SK-N-SH (cell line): ENCODE measurements around the gene FMO5. TPM values are rescaled to one million over a fixed set of nuclear protein-coding genes. Genes with fewer than 3 reads are reported as not detected.

Experiments
- CTCF ChIA-PET: fragments of 300-600, 350-600 bp; formaldehyde crosslinking; extraction: SDS; loops from one replicate; lab custom pipeline; 2021; lab: Yijun Ruan, JAX
- POLR2A ChIA-PET: fragments of 350-600 bp; sonication (Branson Sonifier 250); formaldehyde crosslinking; extraction: SDS; loops from one replicate; lab custom pipeline; 2020; ENCODE audit warnings: antibody characterized with exemption, inconsistent platforms; lab: Yijun Ruan, JAX
- DNase-seq: peaks from one replicate; pipeline ENCODE4 v3.0.0; 2012
- H2AFZ ChIP-seq: fragments of 200-600 bp; sonication (generic); 2 replicates; pipeline ENCODE4 v1.8.1; 2016; ENCODE audit warnings: antibody characterized with exemption, mild to moderate bottlenecking, low read depth
- H3F3A ChIP-seq: fragments of 200-600 bp; sonication (generic); replicated peaks from 2 replicates; pipeline ENCODE3; 2016; ENCODE audit warnings: antibody characterized with exemption, mild to moderate bottlenecking; ENCODE audit not compliant: insufficient read depth
- H3K27ac ChIP-seq, 2 experiments: fragments of 200-500 bp in 1 of 2; fragments of 200-600 bp in 1 of 2; sonication (Bioruptor generic) in 1 of 2; sonication (generic), shearing (Covaris generic) in 1 of 2; 2 replicates each; pipeline versions ENCODE4 v1.5.1 to v1.6.1; 2014 to 2016; ENCODE audit warnings: low read depth in 2 of 2, inconsistent platforms in 1 of 2, low read length in 1 of 2, mild to moderate bottlenecking in 1 of 2, mixed read lengths in 1 of 2
- H3K27me3 ChIP-seq: fragments of 200-600 bp; sonication (generic), shearing (Covaris generic); 2 replicates; pipeline ENCODE4 v1.6.1; 2016; ENCODE audit warnings: mixed run types; ENCODE audit not compliant: insufficient read depth
- H3K36me3 ChIP-seq, 2 experiments: fragments of 200-500 bp in 1 of 2; fragments of 200-600 bp in 1 of 2; sonication (Bioruptor generic) in 1 of 2; sonication (generic) in 1 of 2; replicated peaks in 1 of 2; 2 replicates each; pipeline versions ENCODE3 to v1.5.1; 2014 to 2016; ENCODE audit warnings: low read length in 1 of 2, mild to moderate bottlenecking in 1 of 2; ENCODE audit not compliant: insufficient read depth in 2 of 2, control insufficient read depth in 1 of 2
- H3K4me1 ChIP-seq, 2 experiments: fragments of 200-500 bp in 1 of 2; fragments of 200-600 bp in 1 of 2; sonication (Bioruptor generic) in 1 of 2; sonication (generic), shearing (Covaris generic) in 1 of 2; 2 replicates each; pipeline versions ENCODE4 v1.5.1 to v1.6.1; 2014 to 2016; ENCODE audit warnings: low read depth in 1 of 2, low read length in 1 of 2, mixed run types in 1 of 2; ENCODE audit not compliant: insufficient read depth in 2 of 2, control insufficient read depth in 1 of 2
- H3K4me2 ChIP-seq: fragments of 200-600 bp; sonication (generic), shearing (Covaris generic); 2 replicates; pipeline ENCODE4 v1.6.1; 2017; ENCODE audit warnings: mixed run types
- H3K4me3 ChIP-seq, 2 experiments: fragments of 200-500 bp in 1 of 2; fragments of 200-600 bp in 1 of 2; sonication (Bioruptor generic) in 1 of 2; sonication (generic), shearing (Covaris generic) in 1 of 2; 2 replicates each; pipeline versions ENCODE4 v1.5.1 to v1.8.1; 2014 to 2016; ENCODE audit warnings: low read depth in 2 of 2, inconsistent platforms in 1 of 2, low read length in 1 of 2, mild to moderate bottlenecking in 1 of 2, mixed read lengths in 1 of 2, moderate library complexity in 1 of 2
- H3K79me2 ChIP-seq: fragments of 200-600 bp; sonication (generic); 2 replicates; pipeline ENCODE4 v1.8.1; 2017; ENCODE audit warnings: mild to moderate bottlenecking; ENCODE audit not compliant: insufficient read depth
- H3K9ac ChIP-seq: fragments of 200-600 bp; sonication (generic); 2 replicates; pipeline ENCODE4 v1.6.1; 2017; ENCODE audit warnings: mixed run types
- H3K9me2 ChIP-seq: fragments of 200-600 bp; sonication (generic); 2 replicates; pipeline ENCODE4 v1.6.1; 2017; ENCODE audit warnings: mixed run types
- H3K9me3 ChIP-seq: fragments of 200-600 bp; sonication (generic); 2 replicates; pipeline ENCODE4 v1.6.1; 2017; ENCODE audit warnings: mixed run types, mild to moderate bottlenecking, moderate library complexity
- H4K20me1 ChIP-seq: fragments of 200-600 bp; sonication (generic); 2 replicates; pipeline ENCODE4 v1.6.1; 2017; ENCODE audit warnings: mild to moderate bottlenecking, mixed run types; ENCODE audit not compliant: insufficient read depth
- CHD2 ChIP-seq: fragments of 150-350 bp; IDR thresholded peaks from 2 replicates; pipeline ENCODE4 v1.6.1; 2018; ENCODE audit warnings: low read length; ENCODE audit not compliant: partially characterized antibody
- CTCF ChIP-seq: fragments of 200-600 bp; sonication (generic); IDR thresholded peaks from 2 replicates; pipeline ENCODE4 v1.6.1; 2017; ENCODE audit warnings: antibody characterized with exemption, mild to moderate bottlenecking, moderate library complexity
- ELF1 ChIP-seq: IDR thresholded peaks from 2 replicates; pipeline ENCODE4 v1.4.0; 2012
- EP300 ChIP-seq, 2 experiments: IDR thresholded peaks; 2 replicates each; pipeline versions ENCODE4 v1.4.0 to v1.6.1; 2012; ENCODE audit warnings: borderline replicate concordance in 1 of 2, low read depth in 1 of 2, low read length in 1 of 2
- FOSL2 ChIP-seq: IDR thresholded peaks from 2 replicates; pipeline ENCODE4 v1.4.0; 2012; ENCODE audit warnings: low read depth, mild to moderate bottlenecking, moderate library complexity, borderline replicate concordance
- FOXJ3 ChIP-seq: sonication (generic); formaldehyde crosslinking; IDR thresholded peaks from 2 replicates; pipeline ENCODE4 v1.5.1; 2020; ENCODE audit warnings: mild to moderate bottlenecking, missing genetic modification reagents
- FOXM1 ChIP-seq: IDR thresholded peaks from 2 replicates; pipeline ENCODE4 v1.4.0; 2012; ENCODE audit warnings: low read depth, mild to moderate bottlenecking
- GATA2 ChIP-seq: sonication (generic); formaldehyde crosslinking; IDR thresholded peaks from 2 replicates; pipeline ENCODE4 v1.5.0; 2020; ENCODE audit warnings: mild to moderate bottlenecking, missing genetic modification reagents
- IRF3 ChIP-seq: fragments of 150-350 bp; IDR thresholded peaks from 2 replicates; pipeline ENCODE4 v1.6.1; 2016; ENCODE audit warnings: mild to moderate bottlenecking, low read depth, low read length
- JUND ChIP-seq: IDR thresholded peaks from 2 replicates; pipeline ENCODE4 v1.4.0; 2012
- NRF1 ChIP-seq: IDR thresholded peaks from 2 replicates; pipeline ENCODE4 v1.6.1; 2012; ENCODE audit warnings: low read depth, mild to moderate bottlenecking, low read length
- POLR2AphosphoS5 ChIP-seq: IDR thresholded peaks from 2 replicates; pipeline ENCODE4 v1.6.1; 2012; ENCODE audit warnings: low read depth, low read length
- RAD21 ChIP-seq: IDR thresholded peaks from 2 replicates; pipeline ENCODE4 v1.6.1; 2012; ENCODE audit warnings: mild to moderate bottlenecking, low read length
- RFX5 ChIP-seq: IDR thresholded peaks from 2 replicates; pipeline ENCODE4 v1.6.1; 2012; ENCODE audit warnings: mild to moderate bottlenecking, improper control_type of control experiment, low read length
- SIN3A ChIP-seq: IDR thresholded peaks from 2 replicates; pipeline ENCODE4 v1.6.1; 2012; ENCODE audit warnings: low read depth, mild to moderate bottlenecking, low read length, moderate library complexity, borderline replicate concordance
- SMC3 ChIP-seq: IDR thresholded peaks from 2 replicates; pipeline ENCODE4 v1.6.1; 2012; ENCODE audit warnings: low read depth, low read length, improper control_type of control experiment
- TAF1 ChIP-seq: IDR thresholded peaks from 2 replicates; pipeline ENCODE4 v1.6.1; 2012; ENCODE audit warnings: low read depth, mild to moderate bottlenecking, low read length, moderate library complexity, borderline replicate concordance
- USF1 ChIP-seq: IDR thresholded peaks from 2 replicates; pipeline ENCODE4 v1.4.0; 2012; ENCODE audit warnings: low read depth, borderline replicate concordance
- USF2 ChIP-seq: fragments of 150-350 bp; IDR thresholded peaks from 2 replicates; pipeline ENCODE4 v1.6.1; 2017; ENCODE audit warnings: antibody characterized with exemption, low read length, low read depth, borderline replicate concordance
- YY1 ChIP-seq: IDR thresholded peaks from 2 replicates; pipeline ENCODE4 v1.4.0; 2012; ENCODE audit warnings: low read depth, mild to moderate bottlenecking
- ZBTB33 ChIP-seq: IDR thresholded peaks from 2 replicates; pipeline ENCODE4 v1.4.0; 2012; ENCODE audit warnings: low read depth, borderline replicate concordance
- WGBS: methylation state at CpG from one replicate; pipeline ENCODE4 v1.1.6; 2017; ENCODE audit warnings: low lambda C conversion rate; 5-methylcytosine and 5-hydroxymethylcytosine counted together
- polyA plus RNA-seq, 3 experiments: library from polyadenylated mRNA; depleted of rRNA; stranded (reverse); fragments of >200 nt; gene quantifications; 2 replicates each; pipeline ENCODE4 v1.2.3, GENCODE V29; 2012

FMO5 gene
- polyA plus RNA-seq, 1 of the 3 experiments (the other 2 are of a cell fraction): 0.30 TPM

- H2AFZ ChIP-seq: no peak overlapping the region
- no peak for TF ChIP-seq GATA2 (CRISPR knock-in tag)
- no peak for TF ChIP-seq IRF3
- TF ChIP-seq CHD2: no peak
- no peak for TF ChIP-seq EP300 (IDR thresholded peaks at IDR 0.05; ENCODE audit: borderline replicate concordance in 1 of 2, low read depth in 1 of 2, low read length in 1 of 2)
- no peak for TF ChIP-seq USF1
- no peak for TF ChIP-seq FOXM1
- ChIA-PET CTCF (interaction anchor here (1.3 to 1.6 kb wide), 2 partner anchors 11 to 28 kb away, joined by 3 to 5 read pairs; partner anchors contain the start of genes CHD1L and FMO5), POLR2A (no interaction called here)
- no peak overlapping the region for H3K27ac ChIP-seq
- no peaks in the 10 kb centered on the region for H3F3A ChIP-seq
- no peak overlapping the region for H3K4me2 ChIP-seq
- H3K9me2 ChIP-seq: no peaks in the 10 kb centered on the region
- H3K4me1 ChIP-seq: no peaks in the 10 kb centered on the region; a peak in 1 of 4 replicates
- 30% methylated on average over 7 of the region's 7 CpGs for WGBS
- no peaks in the 10 kb centered on the region for H4K20me1 ChIP-seq
- no peaks in the 10 kb centered on the region for H3K9me3 ChIP-seq
- H3K36me3 ChIP-seq: no peaks in the 10 kb centered on the region
- H3K27me3 ChIP-seq: no peaks in the 10 kb centered on the region
- H3K9ac ChIP-seq: no peak overlapping the region
- no peaks in the 10 kb centered on the region for H3K79me2 ChIP-seq
- no peak overlapping the region for H3K4me3 ChIP-seq
- DNase-seq: no peak
These were observed 10.8 kb downstream of the FMO5 start for GRCh38 chr1:147214325-147214724.

GRCh38 chr1:147213271-147213670 is 11.9 kb downstream of the FMO5 start:
- Histone ChIP-seq H3K4me1 (no peaks in the 10 kb centered on the region; a peak in 1 of 4 replicates), H3K4me3 (no peak overlapping the region), H3K79me2 (no peaks in the 10 kb centered on the region), H3K9me2 (no peaks in the 10 kb centered on the region), H3K4me2 (no peak overlapping the region), H3K9me3 (no peaks in the 10 kb centered on the region), H3K27ac (no peak overlapping the region), H3K27me3 (no peaks in the 10 kb centered on the region), H4K20me1 (no peaks in the 10 kb centered on the region), H3K9ac (no peak overlapping the region), H3K36me3 (no peaks in the 10 kb centered on the region), H2AFZ (no peak overlapping the region), H3F3A (no peaks in the 10 kb centered on the region)
- CTCF ChIA-PET: no interaction called here
- POLR2A ChIA-PET: no interaction called here
- DNase-seq: no peak
- TF ChIP-seq JUND (no peak), SIN3A (no peak), RFX5 (no peak), TAF1 (no peak), SMC3 (no peak), FOXJ3 (CRISPR knock-in tag) (no peak), ZBTB33 (no peak), CTCF (no peak), RAD21 (no peak), USF2 (no peak), USF1 (no peak), FOXM1 (no peak), GATA2 (CRISPR knock-in tag) (no peak), CHD2 (no peak), YY1 (no peak), NRF1 (no peak), POLR2AphosphoS5 (no peak), ELF1 (no peak), FOSL2 (no peak)
